GM08714 (cell line): ENCODE data around the gene CALD1.

ENCODE experiments used
- H3K4me3 ChIP-seq: fragments of 200-500 bp; sonication (Bioruptor generic); 2 replicates; pipeline ENCODE4 v1.5.1; 2014; ENCODE audit warnings: mild to moderate bottlenecking, low read length, inconsistent platforms
- ZNF274 ChIP-seq: IDR thresholded peaks from 2 replicates; pipeline ENCODE4 v1.6.1; 2012; ENCODE audit warnings: mild to moderate bottlenecking, low read depth, low read length

Gene CALD1

GRCh38 chr7:134778941-134779740, at the start of gene CALD1:
Gene CALD1, plus strand, starts transcription at chr7:134779634. Its CDS starts 88,100 bp downstream, at chr7:134867734.
- no peak for TF ChIP-seq ZNF274
- no peak within 1 kb of the TSS for H3K4me3 ChIP-seq

DNA sequence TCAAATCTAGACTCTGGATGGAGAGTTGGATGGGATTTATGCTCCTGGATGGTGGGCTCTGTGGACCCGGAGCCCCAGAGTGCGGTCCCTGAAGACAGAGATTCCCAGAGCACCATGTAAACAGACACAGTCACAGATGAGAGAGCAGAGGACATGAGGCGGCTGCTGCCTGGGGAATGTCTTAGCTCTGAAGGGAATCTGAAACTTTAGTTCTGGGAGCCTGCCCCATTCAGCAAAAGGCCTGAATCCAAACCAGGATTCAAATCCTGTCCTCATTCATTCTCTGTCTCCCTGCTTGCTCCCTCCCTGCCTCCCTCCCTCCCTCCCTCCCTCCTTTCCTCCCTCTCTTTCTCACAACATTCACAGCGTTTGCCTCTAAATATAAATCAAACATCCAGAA, 49.5 kb upstream of the CALD1 start:
- no peak overlapping the region for H3K4me3 ChIP-seq
- TF ChIP-seq ZNF274, result no peak

DNA sequence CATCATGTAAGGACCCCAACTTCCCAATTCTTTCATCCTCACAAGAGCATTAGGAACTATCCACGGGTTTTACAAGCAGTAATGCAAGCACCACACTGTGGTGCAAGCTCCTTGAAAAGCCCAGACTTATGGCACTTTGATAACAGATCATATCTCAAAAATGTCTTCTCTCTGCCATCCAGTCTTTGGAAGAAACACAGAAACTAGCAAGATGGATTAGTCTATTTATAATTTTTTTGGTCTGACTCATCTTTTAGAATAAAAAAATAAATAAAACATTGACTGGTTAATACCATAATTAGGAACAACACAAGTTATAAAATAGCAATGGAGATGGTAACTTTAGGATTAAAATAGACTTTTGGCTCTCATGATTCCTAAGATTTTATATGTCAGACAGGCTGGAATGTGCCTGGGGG, 49.0 kb upstream of the CALD1 start:
- TF ChIP-seq ZNF274, result no peak
- no peak overlapping the region for H3K4me3 ChIP-seq

- H3K4me3 ChIP-seq, result no peak overlapping the region
- no peak for TF ChIP-seq ZNF274
These were observed 47.8 kb upstream of the CALD1 start for GRCh38 chr7:134731616-134732015.

DNA sequence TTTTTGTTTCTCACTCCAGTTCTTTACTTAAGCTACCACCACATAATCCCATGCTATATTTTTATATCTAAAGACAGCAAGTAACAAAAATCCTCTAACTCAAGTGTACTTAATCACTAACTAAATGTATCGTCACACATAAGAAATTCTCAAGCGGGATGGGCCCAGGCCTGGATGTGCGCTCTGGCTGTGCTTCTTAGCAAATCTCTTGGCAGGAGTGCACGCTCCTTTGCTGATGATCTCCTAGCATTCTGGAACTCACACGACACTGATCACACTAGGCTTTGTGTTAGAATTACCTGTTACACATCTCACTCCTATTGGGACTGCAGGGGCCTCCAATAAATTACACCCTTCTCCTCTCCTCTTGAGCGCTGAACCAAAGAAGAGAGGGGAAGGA, 46.7 kb upstream of the CALD1 start:
- no peak overlapping the region for H3K4me3 ChIP-seq
- no peak for TF ChIP-seq ZNF274

DNA sequence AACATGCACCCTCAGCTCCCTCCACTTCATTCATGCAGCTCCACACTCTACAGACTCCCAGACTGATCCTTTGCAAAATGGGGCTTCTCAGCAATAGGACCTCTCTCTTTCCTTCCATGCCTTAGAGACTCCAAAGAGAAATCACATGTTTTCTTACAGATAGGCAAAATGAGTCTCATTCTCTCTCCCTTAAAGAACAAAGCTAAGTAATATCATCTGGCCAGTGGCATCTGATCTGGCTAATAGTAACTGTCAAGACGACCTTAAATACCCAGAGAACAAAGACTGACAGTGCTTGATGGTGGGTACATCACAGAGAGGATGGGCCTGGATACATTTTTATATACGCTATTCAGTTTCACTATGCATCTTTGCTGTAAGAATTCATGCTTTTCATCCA, 43.1 kb upstream of the CALD1 start:
- H3K4me3 ChIP-seq, result no peak overlapping the region
- TF ChIP-seq ZNF274, result no peak

DNA sequence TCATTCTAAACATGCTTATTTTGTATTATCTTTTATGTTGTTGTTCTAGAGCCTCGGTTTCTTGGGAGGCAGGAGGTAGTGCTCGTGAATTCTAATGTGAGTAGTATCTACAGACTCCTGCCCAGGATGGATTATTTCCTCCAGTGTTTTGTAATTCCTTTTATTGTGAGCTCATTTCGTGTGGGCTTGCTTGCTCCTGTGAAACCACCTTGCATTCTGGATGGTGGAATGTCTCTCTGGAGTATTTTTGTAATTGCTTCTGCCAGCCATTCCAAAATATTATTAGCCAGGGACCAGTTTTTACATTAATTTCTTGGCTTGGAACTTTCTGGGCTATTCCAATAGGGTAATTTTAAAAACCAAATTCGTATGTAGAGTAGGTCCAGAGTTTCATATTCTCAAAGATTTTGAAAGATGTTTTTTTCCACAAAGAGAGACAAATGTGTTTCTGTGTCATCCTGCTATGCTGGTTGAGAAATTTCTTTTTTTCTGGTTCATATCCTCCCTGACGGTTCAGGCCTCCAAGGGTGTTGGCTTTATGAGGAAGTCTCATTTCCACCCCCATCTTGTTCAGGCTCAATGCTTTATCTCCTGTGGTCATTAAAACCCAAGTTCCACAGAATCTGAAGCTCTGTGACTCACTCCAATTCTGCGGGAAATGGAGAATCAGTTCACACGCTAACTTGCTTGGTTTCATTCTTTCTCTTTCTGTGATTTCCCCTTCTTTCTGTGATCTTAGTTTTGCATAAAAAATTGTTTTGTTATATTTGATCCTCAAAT, 41.7 kb upstream of the CALD1 start:
- TF ChIP-seq ZNF274, result no peak

GRCh38 chr7:134739362-134739761, 40.1 kb upstream of the CALD1 start:
- TF ChIP-seq ZNF274, result no peak
- no peak overlapping the region for H3K4me3 ChIP-seq

More for the DNA sequence above, 41.7 kb upstream of the CALD1 start:
- H3K4me3 ChIP-seq, result no peak overlapping the region

DNA sequence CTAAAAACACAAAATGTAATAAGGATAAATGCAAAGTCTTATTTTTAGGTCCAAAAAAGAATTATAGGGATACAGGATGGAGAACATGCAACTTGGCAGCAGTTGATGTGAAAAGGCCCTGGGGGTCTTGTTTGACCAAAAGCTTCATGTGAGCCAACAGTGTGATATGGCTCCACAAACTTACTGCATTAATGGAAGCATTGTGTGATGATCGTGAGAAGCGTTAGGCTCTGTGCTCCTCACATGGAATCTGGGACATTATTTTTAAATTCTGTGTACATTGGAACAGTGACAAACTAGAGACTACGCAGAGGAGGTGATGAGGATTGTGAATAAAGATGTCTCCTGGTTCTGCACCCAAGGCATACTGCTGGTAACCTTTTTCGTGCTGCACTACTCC, 39.1 kb upstream of the CALD1 start:
- TF ChIP-seq ZNF274, result no peak
- H3K4me3 ChIP-seq, result no peak overlapping the region

DNA sequence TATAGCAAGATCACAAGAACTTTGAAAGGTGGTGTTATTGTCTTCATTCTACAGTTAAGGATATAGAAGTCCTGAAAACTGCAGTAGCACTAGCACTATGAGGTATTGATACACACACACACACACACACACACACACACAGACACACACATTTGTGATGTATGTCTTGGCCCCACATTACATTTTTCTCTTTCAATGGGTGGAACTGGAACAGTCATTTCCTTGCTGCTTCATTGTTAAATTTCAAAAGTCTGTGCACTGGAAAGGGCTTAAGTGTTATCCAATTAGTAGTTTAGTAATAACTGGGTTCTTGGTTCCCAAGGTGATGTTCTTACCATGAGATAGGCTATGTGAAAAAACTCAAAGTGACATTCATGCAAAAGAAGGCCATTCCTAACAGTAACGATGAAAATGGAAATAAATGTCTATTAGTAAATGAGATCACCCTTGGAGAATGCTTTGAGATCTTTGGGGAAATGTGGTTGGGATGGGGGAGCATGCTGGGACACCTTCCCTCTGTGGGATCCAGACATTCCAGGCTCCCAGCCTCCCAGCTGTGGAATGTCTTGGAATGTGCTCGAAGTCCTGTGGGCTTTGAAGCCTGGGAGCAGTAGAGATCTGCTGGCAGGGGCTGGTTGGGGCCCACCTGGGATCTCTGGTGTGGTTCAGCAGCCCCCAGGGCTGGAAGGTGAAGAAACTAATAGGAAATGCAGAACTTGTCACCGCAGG, 37.4 kb upstream of the CALD1 start:
- TF ChIP-seq ZNF274, result no peak
- H3K4me3 ChIP-seq, result no peak overlapping the region

DNA sequence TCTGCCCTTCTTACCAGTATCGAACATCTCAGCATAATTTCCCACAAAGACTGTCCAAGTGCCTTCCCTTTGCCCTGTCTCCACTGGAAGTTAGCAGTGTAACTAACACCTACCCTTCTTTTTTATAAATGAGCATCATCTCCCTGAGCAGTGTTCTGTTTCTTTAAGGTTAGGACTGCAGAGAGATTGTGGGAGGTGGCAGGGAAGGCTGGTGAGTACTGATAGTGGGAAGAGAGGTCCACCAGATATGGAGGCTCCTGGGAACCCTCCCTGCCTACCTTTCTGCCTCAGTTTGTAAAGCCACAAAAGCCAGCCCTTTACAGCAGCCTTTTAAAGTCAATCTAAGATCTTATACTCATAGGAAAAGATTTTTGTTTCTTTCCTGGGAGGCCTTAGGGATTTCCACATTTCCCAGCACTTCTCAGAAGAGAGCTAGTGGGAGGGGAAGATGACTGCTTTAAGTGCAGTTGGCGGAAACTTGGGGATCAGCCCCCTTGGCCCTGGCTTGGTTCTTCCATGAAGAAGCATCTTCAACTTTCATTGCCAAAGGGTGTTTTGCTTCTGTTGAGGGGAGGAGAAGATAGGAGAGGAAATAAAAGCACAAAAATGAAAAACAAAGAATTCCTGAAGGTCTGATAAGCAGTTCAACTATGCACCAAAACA, 36.6 kb upstream of the CALD1 start:
- no peak overlapping the region for H3K4me3 ChIP-seq
- TF ChIP-seq ZNF274, result no peak

GRCh38 chr7:134744569-134744968, 34.9 kb upstream of the CALD1 start:
- no peak overlapping the region for H3K4me3 ChIP-seq
- no peak for TF ChIP-seq ZNF274

DNA sequence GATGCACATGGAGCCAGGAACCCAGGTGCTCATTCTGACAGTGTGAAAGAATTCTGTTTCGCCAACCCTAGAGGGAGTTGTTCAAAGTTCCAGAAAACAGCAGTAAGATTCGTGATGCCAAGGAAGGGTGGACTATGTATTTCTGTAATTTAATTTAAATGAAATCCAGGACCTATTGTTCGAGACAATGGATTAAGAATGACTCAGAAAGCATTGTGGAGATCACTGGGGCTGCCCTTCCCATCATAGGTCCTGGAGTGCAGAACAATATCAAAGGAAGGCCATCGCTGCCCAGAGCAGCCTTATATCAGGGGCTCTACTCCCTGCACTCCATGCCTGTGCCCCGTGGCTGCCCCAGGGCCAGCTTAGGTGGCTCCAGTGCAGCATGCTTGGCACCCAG, 32.1 kb upstream of the CALD1 start:
- no peak for TF ChIP-seq ZNF274
- H3K4me3 ChIP-seq, result no peak overlapping the region
